NCI-H187 treated with DMSO at 0.1 percent for 48 hours (cell line): ENCODE data around the gene TSC22D3.

Experiments used
- DNase-seq: peaks from one replicate; lab custom pipeline; 2025; lab: John Stamatoyannopoulos, UW

Gene TSC22D3

DNA sequence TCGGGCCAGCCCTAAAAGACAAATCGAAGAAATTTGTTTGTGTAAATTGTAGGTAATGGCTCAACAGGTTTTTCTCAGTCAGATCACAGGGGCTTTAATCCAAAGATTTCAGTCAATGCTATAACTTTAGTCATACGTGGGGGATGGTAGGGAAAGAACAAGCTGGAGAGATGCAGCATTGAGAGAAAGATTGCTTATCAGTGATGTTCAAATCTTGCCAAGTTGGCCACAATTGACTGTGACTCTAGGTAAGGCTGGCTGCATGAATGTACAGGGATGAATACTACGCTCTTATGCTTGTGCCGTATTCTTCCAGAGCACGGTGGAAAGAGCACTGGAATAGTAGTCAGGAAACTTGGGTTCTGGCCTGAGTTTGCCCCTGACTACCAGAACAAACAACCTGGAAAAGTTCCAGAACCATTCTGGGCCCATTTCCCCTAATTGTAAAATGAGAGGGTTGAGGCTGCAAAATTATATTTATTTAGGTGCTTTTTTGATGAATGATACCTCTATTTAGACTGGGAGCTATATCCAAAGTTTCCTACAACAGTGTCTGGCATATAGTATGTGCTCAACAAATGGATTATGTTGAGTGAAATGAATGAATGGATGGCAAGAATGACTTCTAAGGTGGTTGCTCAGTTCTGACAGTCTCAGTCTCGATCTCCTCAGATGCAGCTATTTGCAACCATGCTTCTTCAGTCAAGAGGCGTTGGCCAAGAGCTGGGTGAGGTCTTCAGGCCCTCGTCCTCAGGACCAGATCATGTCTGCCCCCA, 44.4 kb downstream of the TSC22D3 start:
- no peak for DNase-seq

DNA sequence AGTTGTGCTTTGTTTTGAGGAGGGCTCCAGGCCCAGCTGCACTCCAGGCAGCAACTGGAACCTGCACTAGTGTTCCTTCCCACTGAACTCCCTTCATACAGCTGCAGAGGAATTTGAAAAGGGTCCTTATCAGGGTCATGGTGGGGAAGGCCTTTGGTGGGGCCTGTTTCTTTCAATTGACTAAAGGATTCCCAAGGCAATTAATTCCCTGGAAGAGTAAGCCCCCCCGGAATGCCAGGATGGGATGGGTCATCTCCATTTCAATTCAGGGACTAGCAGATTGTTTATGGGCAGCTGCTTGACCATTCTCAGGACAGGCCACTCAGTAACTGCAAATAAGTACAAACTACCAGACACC, 45.3 kb downstream of the TSC22D3 start:
- no peak for DNase-seq

DNA sequence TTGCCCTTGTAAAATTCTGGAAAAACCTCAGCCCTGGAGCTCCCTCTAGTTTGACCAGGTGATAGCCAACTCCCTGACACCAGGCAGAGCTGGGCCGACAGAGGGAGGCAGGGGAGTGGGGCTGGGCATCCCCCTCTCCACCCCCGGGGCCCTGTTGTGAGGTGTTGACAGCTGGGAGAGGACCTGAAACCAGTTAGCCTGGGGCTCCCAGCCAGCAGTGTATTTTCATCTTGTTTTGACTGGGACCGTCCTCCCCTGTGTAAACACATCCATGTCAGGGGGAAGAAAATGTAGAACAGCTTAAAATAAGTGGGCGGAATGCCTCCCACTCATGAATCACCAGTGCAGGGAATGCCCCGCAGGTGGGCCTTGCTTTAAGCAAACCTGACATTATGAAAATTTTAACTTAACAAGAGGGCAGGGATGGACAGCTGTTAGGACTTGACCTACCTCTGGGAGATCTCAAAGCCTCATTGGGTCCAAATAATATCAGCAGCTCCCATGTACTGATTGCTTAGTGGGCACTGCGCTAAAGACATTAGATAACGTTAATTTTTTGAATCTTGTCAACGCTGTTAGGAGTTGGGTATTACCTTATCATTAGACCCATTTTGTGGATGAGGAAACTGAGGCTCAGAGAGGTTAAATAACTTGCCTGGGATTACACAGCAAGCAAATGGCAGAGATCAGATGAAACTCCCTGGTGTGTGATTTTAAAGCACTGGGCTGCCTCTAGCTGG, 45.9 kb downstream of the TSC22D3 start:
- DNase-seq = no peak

DNA sequence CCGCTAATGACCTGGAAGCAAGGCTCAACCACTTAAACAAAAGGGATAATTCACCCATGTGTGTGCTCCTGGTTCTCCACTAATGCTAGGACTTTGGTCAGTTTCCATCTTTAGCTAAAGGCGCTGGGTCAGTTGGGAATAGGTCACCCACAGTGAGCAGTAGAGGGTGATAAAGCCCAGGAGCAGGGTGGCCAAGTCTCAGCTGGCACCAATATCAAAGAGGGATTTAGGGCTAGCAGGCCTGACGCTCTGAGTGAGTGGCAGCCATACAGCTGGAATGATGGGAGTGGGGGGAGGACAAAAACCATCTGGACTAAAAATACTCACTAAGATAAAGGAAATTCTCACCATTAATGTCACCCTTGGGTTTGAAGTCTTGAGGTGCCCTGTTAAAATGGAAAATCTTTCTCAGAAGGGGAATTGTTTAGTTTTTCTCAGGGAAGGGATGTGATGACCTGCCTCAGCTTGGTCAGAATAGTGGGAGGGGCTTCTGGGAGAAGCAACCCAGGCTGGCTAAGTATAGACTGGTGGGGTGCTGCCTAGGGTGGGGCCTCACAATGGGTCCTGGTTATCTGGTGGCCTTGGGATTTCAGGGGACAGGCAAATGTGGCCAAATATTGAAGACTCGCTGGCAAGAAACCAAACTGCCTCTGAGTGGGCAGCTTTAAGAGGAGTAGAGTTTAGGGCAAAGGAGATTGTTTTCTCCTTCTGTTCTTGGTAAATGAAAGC, 47.1 kb downstream of the TSC22D3 start:
- no peak for DNase-seq

DNA sequence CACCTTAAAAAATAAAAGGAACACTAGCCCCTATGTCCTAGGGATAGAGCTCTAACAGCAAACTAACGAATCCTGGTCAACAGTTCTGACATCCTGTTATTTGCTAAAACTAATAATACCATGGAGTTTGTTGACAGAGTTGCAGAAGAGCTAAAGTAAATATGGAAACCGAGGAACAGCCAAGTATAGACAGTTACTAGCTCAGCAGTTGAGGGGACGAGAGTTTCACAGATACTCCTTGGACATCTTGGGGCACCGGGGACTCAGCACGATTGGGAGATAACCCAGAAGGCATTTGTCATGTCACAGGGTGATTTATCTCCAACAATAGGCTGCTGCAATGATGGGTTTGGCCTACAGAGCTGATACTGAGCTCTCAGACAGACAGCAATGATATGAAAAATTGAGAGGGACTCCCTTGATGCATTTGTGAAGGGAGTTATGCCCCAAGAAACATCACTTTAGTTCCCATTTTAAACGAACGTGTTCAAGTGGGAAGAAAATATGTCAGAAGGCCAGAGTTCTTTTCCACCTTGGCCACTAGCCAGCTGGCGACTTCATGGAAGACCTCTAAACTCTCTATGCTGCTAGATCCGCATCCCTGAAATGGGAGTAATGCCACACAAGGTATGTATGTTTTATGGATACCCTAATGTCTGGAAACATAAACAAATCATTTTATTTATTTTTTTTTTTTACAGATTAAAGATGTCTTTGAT, 48.6 kb downstream of the TSC22D3 start:
- no peak for DNase-seq

DNA sequence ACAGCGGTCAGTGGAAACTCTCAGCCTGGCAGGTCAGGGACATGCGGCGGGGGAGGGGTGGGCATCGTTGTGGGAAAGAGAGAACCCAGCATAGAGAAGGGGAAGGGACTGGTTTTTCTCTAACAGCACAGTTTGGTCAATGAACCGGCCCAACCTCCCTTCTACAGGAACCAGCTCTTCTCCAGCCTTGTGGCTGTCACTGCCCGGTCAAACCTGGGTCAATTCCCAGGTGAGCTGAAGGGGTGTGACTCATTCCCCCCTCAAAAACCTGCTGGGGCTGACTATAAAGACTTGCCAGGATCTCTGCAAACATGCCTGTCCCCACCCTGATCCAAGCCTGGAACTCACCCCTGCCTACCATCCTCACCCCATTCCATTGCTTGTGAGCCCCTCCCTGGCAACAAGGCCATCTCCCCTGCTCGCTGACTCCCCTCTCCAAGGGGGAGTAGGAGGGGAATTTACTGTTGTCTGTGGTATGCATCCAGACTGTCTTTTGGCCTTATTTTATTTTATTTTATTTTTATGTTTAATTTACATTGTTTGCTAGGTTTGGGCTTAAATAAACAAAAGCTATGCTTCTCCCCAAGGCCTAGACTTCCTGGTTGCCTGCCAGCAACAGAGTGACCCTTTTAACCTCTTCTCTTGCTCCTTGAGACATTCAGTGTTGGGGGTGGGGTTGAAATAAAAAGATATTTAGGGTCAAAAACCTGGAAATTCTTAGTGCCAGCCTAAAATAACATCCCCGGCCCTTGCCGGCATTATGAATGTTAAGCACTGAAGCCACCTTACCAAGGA, 49.6 kb downstream of the TSC22D3 start:
- DNase-seq = no peak

DNA sequence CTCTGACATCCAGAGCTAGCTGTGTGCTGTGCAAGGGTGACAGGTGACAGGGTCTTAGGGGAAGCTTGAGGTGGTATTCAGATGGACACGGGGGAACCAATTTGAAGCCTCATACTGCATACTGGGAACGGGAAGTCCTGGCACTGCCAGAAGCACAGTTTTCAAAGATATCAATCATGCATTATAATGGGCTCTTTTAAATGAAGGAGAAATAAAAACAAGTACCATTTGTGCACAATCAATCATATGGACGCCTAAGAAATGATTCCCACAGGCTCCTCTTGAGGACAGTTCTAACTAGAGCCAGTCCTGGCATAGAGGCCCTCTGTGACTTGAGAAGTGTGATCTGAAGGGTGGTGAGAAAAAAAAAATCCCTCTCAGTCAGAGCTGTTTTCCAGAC, 50.9 kb downstream of the TSC22D3 start:
- DNase-seq = no peak

DNA sequence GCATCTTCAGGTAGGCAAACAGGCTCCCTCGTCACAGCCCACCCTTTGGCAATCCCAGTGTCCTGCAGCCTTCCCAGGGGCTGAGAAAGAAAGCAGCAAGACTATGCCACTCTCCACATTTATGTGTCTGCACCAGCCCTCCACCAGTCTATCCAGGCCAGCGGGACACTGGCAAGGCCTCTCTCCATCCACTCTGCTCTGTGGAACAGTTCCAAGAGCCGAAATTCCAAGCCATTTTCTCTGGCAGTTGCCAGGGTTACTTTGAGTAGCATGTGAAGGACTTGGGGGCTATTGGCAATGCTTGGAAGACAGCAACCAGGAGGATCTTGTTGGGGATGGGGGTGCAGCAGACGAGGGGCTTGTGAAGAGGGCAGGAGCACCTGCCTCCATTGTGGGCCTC, 52.1 kb downstream of the TSC22D3 start:
- no peak for DNase-seq

DNA sequence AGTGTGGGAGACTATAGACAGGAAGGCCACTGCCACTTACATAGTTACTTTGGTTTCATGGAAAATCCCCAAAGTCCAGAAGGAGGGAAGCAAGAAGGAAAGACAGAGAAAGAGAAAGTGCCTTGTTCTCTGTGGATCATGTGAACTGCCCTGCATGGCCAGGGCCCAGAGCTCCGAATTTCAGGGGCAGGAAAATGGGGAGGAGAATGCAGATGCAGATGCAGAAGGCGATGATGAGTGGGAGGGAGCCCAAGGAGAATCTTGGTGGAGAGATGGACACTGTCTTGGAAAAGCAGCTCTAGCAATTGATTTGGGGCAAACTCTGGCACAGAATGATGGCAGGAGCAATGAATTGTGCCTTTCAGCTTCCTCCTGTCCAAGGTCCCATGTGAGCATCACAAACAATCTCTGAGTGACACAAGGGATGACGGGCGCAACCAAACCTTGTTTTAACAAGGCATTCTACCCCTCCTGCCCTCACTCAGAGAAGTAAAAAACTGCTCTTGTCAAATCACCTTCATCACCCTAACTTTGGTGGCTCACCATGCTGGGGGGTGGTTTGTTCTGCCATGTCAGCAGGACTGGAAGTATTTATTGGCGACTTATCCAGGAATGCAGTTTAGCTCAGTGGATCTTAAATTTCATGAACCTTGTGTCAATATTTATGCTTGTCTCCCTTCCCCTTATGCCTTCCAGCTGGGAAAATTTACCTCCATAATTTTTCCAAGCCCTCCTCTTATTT, 53.5 kb downstream of the TSC22D3 start:
- no peak for DNase-seq

DNA sequence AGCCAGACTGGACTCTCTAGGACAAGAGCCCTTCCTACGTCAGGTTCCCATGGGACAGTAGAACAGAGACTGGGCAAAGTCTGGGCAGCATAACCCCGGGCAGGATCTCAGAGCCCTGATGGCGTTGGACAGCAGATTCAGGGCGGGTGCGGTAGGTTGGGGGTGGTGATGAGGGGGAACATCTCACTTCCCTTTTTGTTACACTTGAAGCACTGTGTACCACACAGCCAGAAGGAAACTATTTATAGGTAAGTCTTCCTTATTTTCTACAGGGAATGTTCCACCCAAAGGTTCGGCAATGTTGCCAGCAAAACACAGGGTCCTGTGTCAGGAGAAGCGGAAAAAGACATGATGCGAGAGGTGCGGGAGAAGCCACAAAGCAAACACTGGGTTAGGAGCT, 54.3 kb downstream of the TSC22D3 start:
- no peak for DNase-seq

DNA sequence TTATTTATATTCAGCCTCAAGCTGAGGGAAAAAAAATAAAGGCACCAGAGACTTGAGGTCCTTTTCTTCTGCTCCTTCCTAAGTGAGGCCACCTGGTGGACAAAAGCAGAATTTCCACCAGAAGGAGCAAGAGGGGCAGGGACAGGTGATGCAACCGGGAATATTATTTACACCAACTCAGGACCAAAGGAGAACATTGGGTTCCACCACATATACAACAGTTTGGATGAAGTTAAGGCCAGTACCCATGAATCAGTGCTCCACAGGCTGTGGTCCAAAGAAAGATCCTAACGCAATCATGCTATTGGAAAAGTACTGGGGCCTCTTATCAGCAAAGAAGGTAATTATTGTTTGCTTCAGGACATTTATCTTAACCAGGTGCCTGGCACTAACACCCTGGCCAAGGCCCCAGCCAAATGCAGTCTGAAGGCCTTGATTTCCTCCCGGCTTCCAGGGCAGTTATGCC, 57.4 kb downstream of the TSC22D3 start:
- peak; percentile 27 for DNase-seq

DNA sequence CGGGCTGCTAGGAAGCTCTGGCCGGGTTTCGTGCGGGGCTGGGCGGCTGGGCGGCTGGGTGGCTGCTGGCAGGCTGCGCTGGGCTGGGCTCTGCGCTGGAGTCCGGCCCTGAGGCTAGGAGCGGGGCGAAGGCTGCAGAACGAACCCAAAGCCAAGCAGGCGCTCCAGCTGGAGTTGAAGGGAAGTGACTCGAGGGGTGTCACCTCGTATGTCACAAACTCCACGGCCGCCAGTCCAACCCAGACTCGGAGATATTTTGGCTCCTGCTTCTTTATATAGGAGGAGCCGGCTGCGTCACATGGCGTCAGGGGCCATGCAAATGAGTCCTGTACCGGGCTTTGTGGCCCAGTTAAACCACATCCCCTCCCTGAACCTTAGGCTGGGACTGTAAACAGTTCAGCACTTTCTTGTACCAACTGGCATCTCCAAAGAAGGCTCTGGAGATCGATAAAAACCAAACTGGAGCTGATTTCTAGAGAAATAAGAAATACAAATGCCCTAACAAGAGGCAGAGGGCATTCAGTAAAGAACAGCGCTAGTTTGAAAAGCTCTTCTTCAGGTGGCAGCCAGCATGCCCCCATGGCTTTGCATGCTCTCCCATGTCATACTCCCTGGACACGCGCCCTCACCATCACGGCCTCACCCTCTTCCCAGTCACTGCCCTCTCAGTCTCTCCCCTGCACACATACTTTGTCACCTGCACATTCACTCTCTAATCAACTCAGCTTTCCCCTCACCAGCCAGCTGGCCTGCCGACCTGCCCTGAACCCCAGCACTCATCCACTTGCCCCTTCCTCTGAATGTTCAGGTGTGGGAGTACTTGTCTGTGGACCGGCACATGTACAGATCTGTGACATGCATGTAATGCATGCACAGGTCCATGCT, 58.5 kb downstream of the TSC22D3 start:
- no peak for DNase-seq

DNA sequence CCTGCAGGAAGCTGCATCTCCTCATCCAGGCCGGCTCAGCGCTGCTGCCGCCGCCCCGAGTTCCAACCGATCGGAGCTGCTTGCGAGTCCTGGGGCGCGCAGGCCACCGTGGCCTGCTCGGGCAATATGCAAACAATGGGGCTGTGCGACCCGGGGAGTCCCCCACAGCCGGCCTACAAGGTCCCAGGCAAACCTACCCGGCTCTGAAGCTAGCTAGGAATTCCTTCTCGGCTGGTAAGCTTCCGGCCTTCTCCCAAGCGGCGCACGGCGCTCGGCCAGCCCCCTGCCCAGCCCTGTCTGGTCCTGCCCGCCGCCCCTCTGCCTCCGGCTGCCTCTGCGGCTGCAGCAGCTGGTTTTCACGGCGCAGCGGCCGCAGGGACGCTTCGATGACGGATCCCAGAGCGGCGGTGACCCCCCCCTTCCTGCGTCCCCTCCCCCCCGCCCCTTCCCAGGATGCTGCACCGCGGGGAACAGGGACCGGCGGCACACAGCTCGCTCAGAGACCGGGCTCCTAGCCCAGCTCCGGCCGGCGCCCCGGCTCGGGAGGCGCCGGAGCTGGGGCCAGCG, 59.4 kb downstream of the TSC22D3 start:
- no peak for DNase-seq

DNA sequence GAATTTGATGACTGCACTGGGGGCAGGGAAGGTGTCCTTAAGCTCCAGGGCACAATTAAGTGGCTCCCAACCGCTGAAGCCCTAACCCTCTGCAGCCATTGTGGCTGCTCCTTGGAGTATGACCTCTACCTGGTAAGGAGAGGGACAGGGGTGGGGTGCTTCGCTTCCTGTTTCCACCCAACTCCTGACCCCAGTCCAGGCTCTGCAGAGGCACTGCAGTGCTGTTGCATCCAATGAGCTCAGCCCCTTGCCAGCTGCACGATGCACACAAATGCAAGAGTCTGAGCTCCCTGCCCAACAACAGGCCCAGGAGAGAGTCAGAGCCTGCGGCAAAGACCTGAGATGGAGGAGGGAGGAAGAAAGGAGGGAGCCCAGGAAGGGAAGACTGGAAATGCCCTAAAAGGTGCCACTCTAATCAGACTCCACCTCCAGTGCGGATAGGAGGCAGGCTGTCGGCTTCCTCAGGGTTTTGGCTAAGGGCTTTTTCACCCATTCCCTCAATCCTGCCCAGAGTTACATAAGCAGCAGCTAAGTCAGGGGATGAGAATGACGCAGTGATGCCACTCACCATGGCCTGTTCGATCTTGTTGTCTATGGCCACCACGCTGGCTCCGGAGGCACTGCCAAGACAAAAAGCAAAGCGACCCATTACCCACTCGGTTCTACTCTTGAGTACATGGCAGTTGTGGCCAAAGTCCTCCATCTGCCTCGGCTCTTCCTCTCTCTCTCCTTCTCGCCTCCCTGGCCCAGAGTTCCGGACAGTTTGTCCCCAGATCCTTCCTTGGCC, 60.1 kb downstream of the TSC22D3 start:
- DNase-seq = no peak

DNA sequence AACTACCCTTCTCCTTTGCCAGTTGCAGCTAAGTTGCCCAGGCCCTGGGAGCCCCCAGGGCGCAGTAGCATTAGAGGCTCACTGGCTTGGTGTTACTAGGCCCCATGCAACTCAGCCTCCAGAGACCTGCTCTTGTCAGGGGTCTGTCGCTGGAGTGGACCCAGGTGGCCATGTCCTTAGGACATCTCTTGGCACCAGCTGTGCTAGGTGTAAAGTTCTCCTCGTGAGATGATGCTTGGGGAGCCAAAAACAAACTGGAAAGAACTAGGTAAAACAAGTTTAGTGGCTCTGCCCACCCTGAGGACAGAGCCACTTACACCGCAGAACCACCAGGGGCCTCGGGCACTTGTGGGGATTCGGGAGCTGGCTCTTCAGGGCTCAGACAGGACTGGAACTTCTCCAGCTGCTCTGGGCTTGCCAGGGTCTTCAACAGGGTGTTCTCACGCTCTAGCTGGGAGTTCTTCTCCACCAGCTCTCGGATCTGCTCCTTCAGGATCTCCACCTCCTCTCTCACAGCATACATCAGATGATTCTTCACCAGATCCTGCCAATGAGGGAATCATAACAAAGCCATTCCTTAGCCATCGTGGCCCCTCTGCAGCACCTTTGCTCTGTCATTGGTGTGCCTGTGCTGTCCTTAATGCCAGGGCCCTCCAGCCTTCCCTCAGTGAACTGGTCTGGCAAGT, 61.2 kb downstream of the TSC22D3 start:
- no peak for DNase-seq

DNA sequence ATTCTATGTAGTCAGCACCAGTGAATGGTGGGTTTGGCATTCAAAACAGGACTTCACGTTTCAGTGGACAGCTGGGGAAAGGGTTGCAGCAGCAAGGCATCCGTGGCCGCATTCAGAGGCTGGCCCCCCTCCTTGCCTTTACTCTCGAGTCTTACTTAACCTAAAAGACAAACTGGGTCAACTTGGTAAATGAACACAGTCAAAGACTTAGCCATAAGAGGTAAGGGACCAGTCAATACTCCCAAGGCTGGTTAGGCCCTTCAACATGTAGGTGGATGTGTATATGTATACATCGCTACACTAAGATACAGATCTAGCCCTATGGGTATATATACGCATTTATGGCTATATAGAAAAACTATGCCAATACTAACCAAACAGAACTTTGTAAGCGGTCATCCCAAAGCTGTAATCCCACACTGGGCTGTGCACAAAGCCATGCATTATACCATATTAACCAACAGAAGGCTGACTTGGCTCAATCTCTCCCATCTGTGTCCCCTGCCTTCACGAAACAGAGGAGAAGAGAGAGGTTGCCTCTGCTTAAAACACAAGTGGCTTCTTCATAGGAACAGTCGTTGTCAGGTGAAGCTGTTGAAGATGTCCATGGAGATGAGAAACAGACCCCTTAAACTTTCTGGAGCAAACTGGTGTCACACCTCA, 61.9 kb downstream of the TSC22D3 start:
- DNase-seq = no peak

DNA sequence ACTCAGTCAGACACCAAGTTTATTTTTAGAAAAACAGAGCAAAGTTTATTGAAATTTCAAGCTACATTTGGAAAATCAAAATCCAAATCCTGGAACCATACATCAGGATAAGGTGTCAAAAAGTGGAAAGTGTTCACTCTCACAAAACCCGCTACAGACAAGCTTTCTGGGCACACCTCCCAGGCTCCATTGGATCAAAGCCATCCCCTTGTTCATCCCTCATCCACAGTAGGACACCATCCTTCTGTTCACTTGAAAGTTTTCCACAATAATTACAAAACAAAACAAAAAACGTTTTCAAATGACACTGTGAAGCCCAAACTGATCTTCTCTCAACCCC, 62.4 kb downstream of the TSC22D3 start:
- DNase-seq = no peak
